NCI-H2171 treated with DMSO at 0.1 percent for 48 hours (cell line): ENCODE results near the gene CYP1B1.
A peak's percentile ranks its signal among the peaks of the same experiment; 100 is the strongest.
"Not testable (repeated sequence)": the region's sequence is repeated elsewhere in the genome, so short reads cannot be mapped to it uniquely, and the experiment has no call there.

Experiments used
- DNase-seq: peaks from one replicate; lab custom pipeline; 2025; lab: John Stamatoyannopoulos, UW

Gene CYP1B1

GRCh38 chr2:38098421-38099098 lies 22.6 kb upstream of the CYP1B1 start:
- no peak for DNase-seq

GRCh38 chr2:38097988-38098385 lies 22.0 kb upstream of the CYP1B1 start:
- DNase-seq = no peak

GRCh38 chr2:38097258-38097987 lies 21.5 kb upstream of the CYP1B1 start:
- DNase-seq = peak; percentile 2

GRCh38 chr2:38095996-38096861 lies 20.3 kb upstream of the CYP1B1 start:
- peak; percentile 29 for DNase-seq

- DNase-seq = peak; percentile 34
Measured at GRCh38 chr2:38095079-38095995, 19.4 kb upstream of the CYP1B1 start.

- DNase-seq = no peak
Measured at GRCh38 chr2:38093527-38094165, 17.7 kb upstream of the CYP1B1 start.

- DNase-seq = no peak
Measured at GRCh38 chr2:38092196-38092902, 16.4 kb upstream of the CYP1B1 start.

GRCh38 chr2:38091760-38092159 lies 15.8 kb upstream of the CYP1B1 start:
- DNase-seq = peak; percentile 58

GRCh38 chr2:38090928-38091327 lies 15.0 kb upstream of the CYP1B1 start:
- no peak for DNase-seq

- not testable (repeated sequence) for DNase-seq
Measured at GRCh38 chr2:38090212-38090611, 14.3 kb upstream of the CYP1B1 start.

- not testable (repeated sequence) for DNase-seq
Measured at GRCh38 chr2:38085998-38086698, 10.2 kb upstream of the CYP1B1 start.

- DNase-seq = not testable (repeated sequence)
Measured at GRCh38 chr2:38084556-38084955, 8.6 kb upstream of the CYP1B1 start.

- DNase-seq = not testable (repeated sequence)
Measured at GRCh38 chr2:38082727-38083126, 6.8 kb upstream of the CYP1B1 start.

GRCh38 chr2:38080346-38080745 lies 4.4 kb upstream of the CYP1B1 start:
- DNase-seq = no peak

GRCh38 chr2:38079116-38080052 lies 3.4 kb upstream of the CYP1B1 start:
- no peak for DNase-seq

- DNase-seq = no peak
Measured at GRCh38 chr2:38077431-38077769, 1.4 kb upstream of the CYP1B1 start.

- DNase-seq = peak; percentile 72
Measured at GRCh38 chr2:38076710-38077430, 919 bp upstream of the CYP1B1 start.

GRCh38 chr2:38076152-38076709 lies 280 bp upstream of the CYP1B1 start:
- DNase-seq = peak; percentile 72
